GM06990 (cell line): Measurements from ENCODE around the gene LRRC2.

Source experiments
- DNase-seq: peaks from one replicate; pipeline ENCODE4 v3.0.0-alpha.2; 2011; ENCODE audit not compliant: insufficient read length; ENCODE audit errors: extremely low read depth
- H3K27me3 ChIP-seq: replicated peaks from 2 replicates; pipeline ENCODE4 v1.6.0; 2011; ENCODE audit warnings: low read length; ENCODE audit not compliant: control insufficient read depth, insufficient read depth
- H3K36me3 ChIP-seq: 2 replicates; pipeline ENCODE4 v1.5.1; 2011; ENCODE audit warnings: low read length; ENCODE audit not compliant: control insufficient read depth, insufficient read depth
- H3K4me3 ChIP-seq: replicated peaks from 2 replicates; pipeline ENCODE4 v1.5.1; 2011; ENCODE audit warnings: low read depth, mild to moderate bottlenecking, control low read depth, low read length
- CTCF ChIP-seq: IDR thresholded peaks from 2 replicates; pipeline ENCODE4 v1.5.1; 2011; ENCODE audit warnings: low read length, control low read depth, mild to moderate bottlenecking, inconsistent platforms; ENCODE audit not compliant: insufficient read depth, poor library complexity, severe bottlenecking

The LRRC2 gene

GRCh38 chr3:46492890-46493547, 73.1 kb downstream of the LRRC2 start:
- H3K4me3 ChIP-seq = no peak overlapping the region
- TF ChIP-seq CTCF = no peak
- DNase-seq = no peak
- H3K36me3 ChIP-seq = no peaks in the 10 kb centered on the region
- H3K27me3 ChIP-seq = no peaks in the 10 kb centered on the region

- no peak for TF ChIP-seq CTCF
- DNase-seq = no peak
- no peak overlapping the region for H3K4me3 ChIP-seq
These were observed 74.7 kb downstream of the LRRC2 start for GRCh38 chr3:46491089-46492070.

GRCh38 chr3:46490338-46491084, 75.6 kb downstream of the LRRC2 start:
- no peak overlapping the region for H3K4me3 ChIP-seq
- no peak for TF ChIP-seq CTCF
- no peaks in the 10 kb centered on the region for H3K27me3 ChIP-seq
- no peaks in the 10 kb centered on the region for H3K36me3 ChIP-seq
- no peak for DNase-seq

More at GRCh38 chr3:46491089-46492070, 74.7 kb downstream of the LRRC2 start:
- H3K27me3 ChIP-seq = no peaks in the 10 kb centered on the region
- no peaks in the 10 kb centered on the region for H3K36me3 ChIP-seq

GRCh38 chr3:46489875-46490274, 76.2 kb downstream of the LRRC2 start:
- Histone ChIP-seq H3K4me3 (no peak overlapping the region), H3K27me3 (no peaks in the 10 kb centered on the region), H3K36me3 (no peaks in the 10 kb centered on the region)
- TF ChIP-seq CTCF = no peak
- DNase-seq = no peak

GRCh38 chr3:46489381-46489780, 76.7 kb downstream of the LRRC2 start:
- DNase-seq = no peak
- no peak for TF ChIP-seq CTCF
- Histone ChIP-seq H3K4me3 (no peak overlapping the region), H3K27me3 (no peaks in the 10 kb centered on the region), H3K36me3 (no peaks in the 10 kb centered on the region)
